H1 (cell line): ENCODE data around the gene TUG1.

ENCODE experiments used
- POLR2AphosphoS5 ChIP-seq: IDR thresholded peaks from 2 replicates; pipeline ENCODE4 v1.6.1; 2011; ENCODE audit warnings: low read depth, low read length
- TAF1 ChIP-seq: IDR thresholded peaks from 2 replicates; pipeline ENCODE4 v1.6.1; 2011; ENCODE audit warnings: mild to moderate bottlenecking, low read depth, low read length

DNA sequence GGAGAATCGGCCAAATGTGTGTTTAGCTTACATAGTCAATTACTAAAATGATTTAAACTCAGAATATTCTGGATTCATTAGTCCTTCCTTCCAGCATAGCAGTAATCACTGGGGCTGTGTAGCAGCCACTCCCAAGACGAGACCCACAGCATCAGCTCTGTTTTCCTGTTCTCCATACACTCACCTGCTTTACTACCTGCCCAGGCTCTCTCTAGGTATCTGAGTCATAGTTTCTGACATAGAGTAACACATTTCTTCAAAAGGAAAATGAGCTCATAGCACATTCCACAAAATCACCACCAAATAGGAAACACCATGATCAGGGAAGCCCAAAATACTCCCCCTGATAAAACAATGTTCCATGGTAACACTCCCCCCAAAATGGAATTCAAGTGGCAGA, 23.4 kb upstream of the TUG1 start:
- TF ChIP-seq POLR2AphosphoS5 (no peak), TAF1 (no peak)
